GM23338 (cell line): ENCODE data around the gene TAF4. TPM values are rescaled to one million over a fixed set of nuclear protein-coding genes. Genes with fewer than 3 reads are reported as not detected.

Source experiments
- ATAC-seq: fragments of 200-7000 bp; cut with Tn5 transposase; 3 replicates; pipeline ENCODE4 v1.9.1; 2020
- DNase-seq: peaks from one replicate; pipeline ENCODE4 v3.0.0-alpha.2; 2015; ENCODE audit warnings: low spot score
- H2AFZ ChIP-seq: fragments of 200-600 bp; sonication (generic); 2 replicates; pipeline ENCODE4 v1.8.0; 2016; ENCODE audit warnings: antibody characterized with exemption, mild to moderate bottlenecking, moderate library complexity
- H3F3A ChIP-seq: fragments of 200-600 bp; sonication (generic); replicated peaks from 2 replicates; pipeline ENCODE4 v1.8.0; 2017; ENCODE audit warnings: antibody characterized with exemption, mixed run types, low read depth
- H3K27ac ChIP-seq: fragments of 200-600 bp; sonication (generic); 2 replicates; pipeline ENCODE4 v1.6.1; 2016; ENCODE audit warnings: low read depth
- H3K27me3 ChIP-seq: fragments of 200-600 bp; sonication (generic); 2 replicates; pipeline ENCODE4 v1.8.0; 2016; ENCODE audit warnings: mild to moderate bottlenecking, mixed run types, moderate library complexity; ENCODE audit not compliant: insufficient read depth
- H3K36me3 ChIP-seq: fragments of 200-600 bp; sonication (generic); 2 replicates; pipeline ENCODE4 v1.8.0; 2016; ENCODE audit warnings: mild to moderate bottlenecking; ENCODE audit not compliant: insufficient read depth
- H3K4me1 ChIP-seq: fragments of 200-600 bp; sonication (generic); 2 replicates; pipeline ENCODE4 v1.8.0; 2016; ENCODE audit warnings: mild to moderate bottlenecking, moderate library complexity; ENCODE audit not compliant: insufficient read depth
- H3K4me2 ChIP-seq: fragments of 200-600 bp; sonication (generic); 2 replicates; pipeline ENCODE4 v1.7.1; 2017; ENCODE audit warnings: mixed run types
- H3K4me3 ChIP-seq: fragments of 200-600 bp; sonication (generic); 2 replicates; pipeline ENCODE4 v1.6.1; 2016; ENCODE audit warnings: mixed run types
- H3K79me2 ChIP-seq: fragments of 200-600 bp; sonication (generic); replicated peaks from 2 replicates; pipeline ENCODE4 v1.8.0; 2017; ENCODE audit warnings: mild to moderate bottlenecking; ENCODE audit not compliant: insufficient read depth
- H3K9me2 ChIP-seq: fragments of 200-600 bp; sonication (generic); 2 replicates; pipeline ENCODE4 v1.8.0; 2017; ENCODE audit not compliant: insufficient read depth
- H4K20me1 ChIP-seq: fragments of 200-600 bp; sonication (generic); replicated peaks from 2 replicates; pipeline ENCODE4 v1.8.0; 2017; ENCODE audit warnings: mild to moderate bottlenecking; ENCODE audit not compliant: insufficient read depth
- H3K27ac Mint-ChIP-seq: 2 replicates; pipeline ENCODE4 v1.8.0; 2020; ENCODE audit warnings: inconsistent platforms, mild to moderate bottlenecking, moderate library complexity, mixed read lengths
- H3K27me3 Mint-ChIP-seq: 3 replicates; pipeline ENCODE4 v1.8.0; 2022; ENCODE audit warnings: low read depth, mild to moderate bottlenecking, moderate library complexity, mixed read lengths, inconsistent platforms; ENCODE audit not compliant: insufficient read depth, poor library complexity
- H3K36me3 Mint-ChIP-seq: 3 replicates; pipeline ENCODE4 v1.8.0; 2021; ENCODE audit warnings: low read depth, mild to moderate bottlenecking, inconsistent platforms, moderate library complexity, mixed read lengths
- H3K4me1 Mint-ChIP-seq: 3 replicates; pipeline ENCODE4 v1.8.0; 2020; ENCODE audit warnings: mild to moderate bottlenecking, inconsistent platforms, mixed read lengths
- H3K4me3 Mint-ChIP-seq: 3 replicates; pipeline ENCODE4 v1.8.0; 2021; ENCODE audit warnings: moderate library complexity, mild to moderate bottlenecking, inconsistent platforms, mixed read lengths
- H3K9me3 Mint-ChIP-seq: 3 replicates; pipeline ENCODE4 v1.8.0; 2020; ENCODE audit warnings: moderate library complexity, mild to moderate bottlenecking, inconsistent platforms, mixed read lengths
- CREB1 ChIP-seq: fragments of 250-450 bp; sonication (Bioruptor Pico); IDR thresholded peaks from 2 replicates; pipeline ENCODE4 v1.5.0; 2020; ENCODE audit warnings: low read depth, mild to moderate bottlenecking, moderate library complexity
- EZH2 ChIP-seq: fragments of 200-600 bp; sonication (generic); IDR thresholded peaks from one replicate; pipeline ENCODE4 v1.8.0; 2017; ENCODE audit warnings: antibody characterized with exemption, mild to moderate bottlenecking, low read depth; ENCODE audit not compliant: unreplicated experiment
- JUNB ChIP-seq: IDR thresholded peaks from one replicate; pipeline ENCODE4 v1.6.1; 2016; ENCODE audit warnings: antibody characterized with exemption; ENCODE audit not compliant: unreplicated experiment
- STAT1 ChIP-seq: IDR thresholded peaks from one replicate; pipeline ENCODE4 v1.6.1; 2016; ENCODE audit warnings: antibody characterized with exemption; ENCODE audit not compliant: unreplicated experiment
- ZNF114 ChIP-seq: fragments of 250-450 bp; sonication (Bioruptor Pico); IDR thresholded peaks from 2 replicates; pipeline ENCODE4 v1.5.0; 2020; ENCODE audit warnings: mild to moderate bottlenecking, moderate library complexity
- polyA plus RNA-seq: library from polyadenylated mRNA; unstranded; fragments of >200 nt; fragmentation: Nextera tagmentation; extraction: Ambion mirVana; gene quantifications from 2 replicates; pipeline ENCODE4 v1.2.1, GENCODE V29; 2016
- total RNA-seq: library from RNA; depleted of rRNA; stranded (reverse); fragments of >200 nt; shearing (Covaris generic); gene quantifications from 2 replicates; pipeline ENCODE4 v1.2.3, GENCODE V29; 2014
- TF ChIP-seq, protein P1 (sequence below): IDR thresholded peaks from one replicate; pipeline ENCODE4 v1.6.1; 2018; ENCODE audit warnings: antibody characterized with exemption; ENCODE audit not compliant: unreplicated experiment

TAF4 gene
- total and polyA plus RNA-seq, 2 experiments from 2014 or later = 7.2 to 60.0 TPM

DNA sequence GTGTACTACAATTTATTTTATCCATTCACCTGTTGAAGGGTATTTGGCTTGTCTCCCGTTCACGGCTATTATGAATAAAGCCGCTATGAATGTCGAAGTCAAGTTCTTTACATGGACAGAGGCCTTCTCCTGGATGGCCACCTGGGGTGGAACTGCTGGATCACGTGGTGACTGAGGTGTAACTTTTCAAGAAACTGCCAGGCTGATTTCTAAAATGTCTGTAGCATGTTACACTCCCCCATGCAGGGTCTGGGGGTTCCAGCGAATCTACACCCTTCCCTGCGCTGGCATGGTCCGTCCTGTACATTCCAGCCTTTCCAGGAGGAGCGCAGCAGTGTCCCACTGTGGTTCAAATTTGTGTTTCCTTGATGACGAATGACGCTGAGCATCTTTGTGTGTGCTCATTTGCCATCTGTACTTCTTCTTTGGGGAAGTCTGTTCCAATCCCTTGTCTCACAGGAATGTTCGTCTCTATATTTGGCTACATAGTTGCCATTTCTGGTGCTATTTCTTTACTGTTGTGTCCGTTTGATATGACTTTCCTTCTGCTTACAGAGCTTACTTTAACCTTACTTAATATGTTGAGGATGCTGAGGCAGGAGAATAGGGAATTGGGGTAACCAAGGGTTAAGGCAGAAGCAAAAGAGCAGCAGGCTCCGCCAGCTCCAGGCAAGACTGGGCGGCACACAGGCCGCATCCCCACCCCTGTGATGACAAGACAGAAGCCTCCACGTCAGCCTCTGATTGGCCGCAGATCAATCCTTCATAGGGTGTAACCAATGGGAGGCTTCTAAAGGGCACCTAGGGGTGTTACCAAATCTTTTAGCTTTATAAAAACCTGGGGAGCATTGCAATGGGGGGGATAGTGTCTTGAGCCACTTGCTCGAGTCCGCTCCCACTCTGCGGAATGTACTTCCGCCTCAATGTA lies 106.6 kb downstream of the TAF4 start:
- Mint-ChIP-seq H3K27me3 (peaks cover 11% of the 10 kb centered on the region), H3K36me3 (no peaks in the 10 kb centered on the region), H3K4me1 (peaks cover 22% of the 10 kb centered on the region), H3K9me3 (no peaks in the 10 kb centered on the region), H3K27ac (peak overlapping the region; percentile 70; the same call in 1 of the 2 replicates), H3K4me3 (no peak overlapping the region)
- no peaks in the 10 kb centered on the region for H3K36me3 ChIP-seq
- no peaks in the 10 kb centered on the region for H3K9me2 ChIP-seq
- DNase-seq (peak; percentile 88), ATAC-seq (peak; percentile 98)
- H3K79me2 ChIP-seq = no peaks in the 10 kb centered on the region
- H4K20me1 ChIP-seq = no peaks in the 10 kb centered on the region
- no peak overlapping the region for H3K4me3 ChIP-seq
- H2AFZ ChIP-seq = no peak overlapping the region
- H3K27me3 ChIP-seq = no peaks in the 10 kb centered on the region
- H3K27ac ChIP-seq = no peak overlapping the region
- H3F3A ChIP-seq = no peaks in the 10 kb centered on the region
- H3K4me2 ChIP-seq = no peak overlapping the region
- TF ChIP-seq EZH2 (no peak), CREB1 (peak; percentile 70)
- H3K4me1 ChIP-seq = no peaks in the 10 kb centered on the region; the same call in 1 of the 2 replicates

DNA sequence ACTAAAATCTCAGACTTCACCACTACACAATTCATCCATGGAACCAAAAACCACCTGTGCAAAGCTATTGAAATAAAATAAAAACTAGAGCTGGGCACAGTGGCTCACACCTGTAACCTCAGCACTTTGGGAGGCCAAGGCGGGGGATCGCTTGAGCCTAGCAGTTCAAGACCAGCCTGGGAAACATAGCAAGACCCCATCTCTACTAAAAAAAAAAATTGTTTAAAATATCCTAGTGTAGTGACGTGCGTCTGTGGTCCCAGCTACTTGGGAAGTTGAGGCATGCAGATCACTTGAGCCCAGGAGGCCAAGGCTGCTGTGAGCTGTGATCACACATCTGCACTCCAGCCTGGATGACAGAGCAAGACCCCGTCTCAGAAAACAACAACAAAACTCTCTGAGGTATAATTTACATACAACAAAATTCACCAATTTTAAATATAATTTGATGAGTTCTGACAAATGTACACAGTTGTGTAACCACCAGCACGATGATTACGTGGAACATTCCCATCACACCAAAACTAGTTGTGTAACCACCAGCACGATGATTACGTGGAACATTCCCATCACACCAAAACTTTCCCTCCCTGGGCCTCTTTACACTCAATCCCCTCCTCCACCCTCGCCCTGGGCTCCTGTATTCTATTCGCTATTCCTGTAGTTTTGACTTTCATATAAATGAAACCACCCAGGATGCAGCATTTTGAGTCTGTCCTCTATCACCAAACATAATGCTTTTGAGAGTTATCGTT lies 107.5 kb downstream of the TAF4 start:
- H3K4me1 Mint-ChIP-seq = peaks cover 22% of the 10 kb centered on the region
- Histone ChIP-seq H3K36me3 (no peaks in the 10 kb centered on the region), H4K20me1 (no peaks in the 10 kb centered on the region), H3K27me3 (no peaks in the 10 kb centered on the region), H3K4me2 (no peak overlapping the region), H3K27ac (no peak overlapping the region), H3K4me3 (no peak overlapping the region), H3K9me2 (no peaks in the 10 kb centered on the region), H3K4me1 (no peaks in the 10 kb centered on the region; the same call in 1 of the 2 replicates), H3K79me2 (no peaks in the 10 kb centered on the region), H2AFZ (no peak overlapping the region), H3F3A (no peaks in the 10 kb centered on the region)
- H3K4me3 Mint-ChIP-seq = no peak overlapping the region
- TF ChIP-seq, protein P1, sequence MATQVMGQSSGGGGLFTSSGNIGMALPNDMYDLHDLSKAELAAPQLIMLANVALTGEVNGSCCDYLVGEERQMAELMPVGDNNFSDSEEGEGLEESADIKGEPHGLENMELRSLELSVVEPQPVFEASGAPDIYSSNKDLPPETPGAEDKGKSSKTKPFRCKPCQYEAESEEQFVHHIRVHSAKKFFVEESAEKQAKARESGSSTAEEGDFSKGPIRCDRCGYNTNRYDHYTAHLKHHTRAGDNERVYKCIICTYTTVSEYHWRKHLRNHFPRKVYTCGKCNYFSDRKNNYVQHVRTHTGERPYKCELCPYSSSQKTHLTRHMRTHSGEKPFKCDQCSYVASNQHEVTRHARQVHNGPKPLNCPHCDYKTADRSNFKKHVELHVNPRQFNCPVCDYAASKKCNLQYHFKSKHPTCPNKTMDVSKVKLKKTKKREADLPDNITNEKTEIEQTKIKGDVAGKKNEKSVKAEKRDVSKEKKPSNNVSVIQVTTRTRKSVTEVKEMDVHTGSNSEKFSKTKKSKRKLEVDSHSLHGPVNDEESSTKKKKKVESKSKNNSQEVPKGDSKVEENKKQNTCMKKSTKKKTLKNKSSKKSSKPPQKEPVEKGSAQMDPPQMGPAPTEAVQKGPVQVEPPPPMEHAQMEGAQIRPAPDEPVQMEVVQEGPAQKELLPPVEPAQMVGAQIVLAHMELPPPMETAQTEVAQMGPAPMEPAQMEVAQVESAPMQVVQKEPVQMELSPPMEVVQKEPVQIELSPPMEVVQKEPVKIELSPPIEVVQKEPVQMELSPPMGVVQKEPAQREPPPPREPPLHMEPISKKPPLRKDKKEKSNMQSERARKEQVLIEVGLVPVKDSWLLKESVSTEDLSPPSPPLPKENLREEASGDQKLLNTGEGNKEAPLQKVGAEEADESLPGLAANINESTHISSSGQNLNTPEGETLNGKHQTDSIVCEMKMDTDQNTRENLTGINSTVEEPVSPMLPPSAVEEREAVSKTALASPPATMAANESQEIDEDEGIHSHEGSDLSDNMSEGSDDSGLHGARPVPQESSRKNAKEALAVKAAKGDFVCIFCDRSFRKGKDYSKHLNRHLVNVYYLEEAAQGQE = no peak
- TF ChIP-seq JUNB (no peak), STAT1 (no peak), ZNF114 (CRISPR knock-in tag) (no peak)
- no peaks in the 10 kb centered on the region for H3K9me3 Mint-ChIP-seq
- DNase-seq (no peak), ATAC-seq (no peak)
- no peak overlapping the region for H3K27ac Mint-ChIP-seq
- peaks cover 11% of the 10 kb centered on the region for H3K27me3 Mint-ChIP-seq
- no peaks in the 10 kb centered on the region for H3K36me3 Mint-ChIP-seq
